Panc1 (cell line): Measurements from ENCODE around the gene FLII. TPM values are rescaled to one million over a fixed set of nuclear protein-coding genes. Genes with fewer than 3 reads are reported as not detected.

ENCODE experiments used
- ATAC-seq: fragments of 200-7000 bp; cut with Tn5 transposase; 2 replicates; pipeline ENCODE4 v1.9.1; 2020; ENCODE audit warnings: mild to moderate bottlenecking, moderate library complexity
- BruUV-seq: library from RNA; stranded (reverse); fragments of 400-500 nt; replicated peaks from 2 replicates; lab custom pipeline; 2021; lab: Mats Ljungman, UMichigan
- CTCF ChIA-PET: fragments of 300-600 bp; sonication (Branson Sonifier 250); formaldehyde crosslinking; loops from one replicate; lab custom pipeline; 2022; ENCODE audit warnings: antibody characterized with exemption; lab: Charles Lee
- POLR2A ChIA-PET: fragments of 300-600 bp; sonication (Branson Sonifier 250); formaldehyde crosslinking; loops from one replicate; lab custom pipeline; 2022; ENCODE audit warnings: antibody characterized with exemption; lab: Charles Lee
- DNase-seq: peaks from one replicate; pipeline ENCODE4 v3.0.0-alpha.2; 2010; ENCODE audit warnings: low read depth, low spot score
- H3K27ac ChIP-seq: 2 replicates; pipeline ENCODE4 v1.5.1; 2011; ENCODE audit warnings: mild to moderate bottlenecking, low read length, inconsistent platforms
- H3K27me3 ChIP-seq: fragments of 200-500 bp; sonication (Bioruptor generic); 2 replicates; pipeline ENCODE4 v1.6.0; 2014; ENCODE audit warnings: low read length, inconsistent platforms; ENCODE audit not compliant: control insufficient read depth, insufficient read depth
- H3K36me3 ChIP-seq: fragments of 200-500 bp; sonication (Bioruptor generic); 2 replicates; pipeline ENCODE4 v1.5.1; 2014; ENCODE audit warnings: inconsistent platforms, mild to moderate bottlenecking, low read length, moderate library complexity; ENCODE audit not compliant: control insufficient read depth, insufficient read depth
- H3K4me1 ChIP-seq: 2 replicates; pipeline ENCODE4 v1.5.1; 2011; ENCODE audit warnings: inconsistent platforms, mild to moderate bottlenecking, low read length, moderate library complexity; ENCODE audit not compliant: control insufficient read depth, insufficient read depth
- H3K4me3 ChIP-seq, 2 experiments: 2 replicates each; pipeline ENCODE4 v1.5.1; 2011 to 2012; ENCODE audit warnings: low read depth in 2 of 2, low read length in 2 of 2, mild to moderate bottlenecking in 2 of 2, inconsistent platforms in 1 of 2, moderate library complexity in 1 of 2
- H3K9me3 ChIP-seq: fragments of 200-500 bp; sonication (Bioruptor generic); 2 replicates; pipeline ENCODE4 v1.5.1; 2014; ENCODE audit warnings: low read depth, mild to moderate bottlenecking, inconsistent platforms, low read length, moderate library complexity; ENCODE audit not compliant: control insufficient read depth, insufficient read depth
- POLR2AphosphoS5 ChIP-seq: IDR thresholded peaks from 2 replicates; pipeline ENCODE4 v1.6.1; 2012; ENCODE audit warnings: mild to moderate bottlenecking, low read depth, low read length, moderate library complexity
- REST ChIP-seq, 2 experiments: IDR thresholded peaks; 2 replicates each; pipeline ENCODE4 v1.6.1; 2011 to 2012; ENCODE audit warnings: low read depth in 2 of 2, control low read depth in 1 of 2, low read length in 1 of 2, mild to moderate bottlenecking in 1 of 2, moderate library complexity in 1 of 2; ENCODE audit not compliant: insufficient read depth in 1 of 2
- SIN3A ChIP-seq: IDR thresholded peaks from 2 replicates; pipeline ENCODE4 v1.6.1; 2012; ENCODE audit warnings: low read depth, mild to moderate bottlenecking, low read length, moderate library complexity, borderline replicate concordance; ENCODE audit not compliant: insufficient read depth
- TCF7L2 ChIP-seq: IDR thresholded peaks from 2 replicates; pipeline ENCODE4 v1.6.1; 2011; ENCODE audit warnings: mild to moderate bottlenecking, low read depth, low read length, inconsistent platforms
- in situ Hi-C: cut with HindIII; loops from 2 replicates; pipeline ENCODE4 v1.10.0; 2016; ENCODE audit warnings: low sequenced_read_pairs, low pct_unique_long_range_greater_than_20kb
- intact Hi-C: fragments of 100-400 bp; cut with micrococcal nuclease; formaldehyde crosslinking; loops from one replicate; pipeline ENCODE4 v1.10.0; 2022; ENCODE audit not compliant: unreplicated experiment
- total RNA-seq: library from RNA; stranded (reverse); gene quantifications from one replicate; pipeline ENCODE4 v1.2.1, GENCODE V29; 2021; ENCODE audit not compliant: unreplicated experiment
- TF ChIP-seq, protein P1 (sequence below): fragments of 450-650 bp; IDR thresholded peaks from 2 replicates; pipeline ENCODE4 v1.5.1; 2017; ENCODE audit warnings: mild to moderate bottlenecking

Gene FLII
- total RNA-seq, 1 experiment from 2014 or later: 207 TPM

DNA sequence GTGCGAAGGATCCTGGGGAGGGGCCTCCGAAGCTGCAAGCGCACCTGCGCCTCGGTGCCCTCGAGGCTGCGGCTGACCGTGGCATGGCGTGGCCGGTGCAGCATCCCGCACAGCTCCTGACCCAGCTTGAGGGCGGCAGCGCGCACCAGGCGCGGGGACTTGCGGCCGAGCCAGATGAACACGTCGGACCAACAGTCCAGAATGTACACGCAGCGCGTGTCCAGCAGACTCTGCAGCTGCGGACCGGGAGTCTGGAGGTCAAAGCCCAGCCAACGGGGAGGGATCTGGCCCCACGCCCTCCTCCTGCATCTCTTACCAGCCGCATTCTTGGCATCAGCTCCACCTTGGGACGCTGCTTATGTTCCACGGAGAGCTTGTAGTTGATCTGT, 10.9 kb downstream of the FLII start:
- POLR2A ChIA-PET: interaction anchor here (1.0 kb wide), 1 partner anchor 9 kb away, joined by 3 read pairs; no protein-coding TSS in a partner anchor
- no peaks in the 10 kb centered on the region for H3K27me3 ChIP-seq
- ATAC-seq (peak; percentile 7; the same call in 1 of the 2 replicates), DNase-seq (no peak)
- H3K36me3 ChIP-seq: no peaks in the 10 kb centered on the region; the same call in 1 of the 2 replicates
- no peaks in the 10 kb centered on the region for H3K4me1 ChIP-seq
- TF ChIP-seq TCF7L2 (no peak), REST (IDR thresholded peaks at IDR 0.05; ENCODE audit: insufficient read depth in 1 of 2, low read depth in 2 of 2, low read length in 1 of 2) (no peak), POLR2AphosphoS5 (no peak), SIN3A (no peak)
- TF ChIP-seq, protein P1, sequence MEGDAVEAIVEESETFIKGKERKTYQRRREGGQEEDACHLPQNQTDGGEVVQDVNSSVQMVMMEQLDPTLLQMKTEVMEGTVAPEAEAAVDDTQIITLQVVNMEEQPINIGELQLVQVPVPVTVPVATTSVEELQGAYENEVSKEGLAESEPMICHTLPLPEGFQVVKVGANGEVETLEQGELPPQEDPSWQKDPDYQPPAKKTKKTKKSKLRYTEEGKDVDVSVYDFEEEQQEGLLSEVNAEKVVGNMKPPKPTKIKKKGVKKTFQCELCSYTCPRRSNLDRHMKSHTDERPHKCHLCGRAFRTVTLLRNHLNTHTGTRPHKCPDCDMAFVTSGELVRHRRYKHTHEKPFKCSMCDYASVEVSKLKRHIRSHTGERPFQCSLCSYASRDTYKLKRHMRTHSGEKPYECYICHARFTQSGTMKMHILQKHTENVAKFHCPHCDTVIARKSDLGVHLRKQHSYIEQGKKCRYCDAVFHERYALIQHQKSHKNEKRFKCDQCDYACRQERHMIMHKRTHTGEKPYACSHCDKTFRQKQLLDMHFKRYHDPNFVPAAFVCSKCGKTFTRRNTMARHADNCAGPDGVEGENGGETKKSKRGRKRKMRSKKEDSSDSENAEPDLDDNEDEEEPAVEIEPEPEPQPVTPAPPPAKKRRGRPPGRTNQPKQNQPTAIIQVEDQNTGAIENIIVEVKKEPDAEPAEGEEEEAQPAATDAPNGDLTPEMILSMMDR: no peak
- H3K9me3 ChIP-seq: no peaks in the 10 kb centered on the region
- BruUV-seq: no TSS peak
- CTCF ChIA-PET: no interaction called here
- H3K4me3 ChIP-seq: no peak overlapping the region
- no peak overlapping the region for H3K27ac ChIP-seq
- intact Hi-C loops: no loop called here
- in situ Hi-C loops: no loop called here

DNA sequence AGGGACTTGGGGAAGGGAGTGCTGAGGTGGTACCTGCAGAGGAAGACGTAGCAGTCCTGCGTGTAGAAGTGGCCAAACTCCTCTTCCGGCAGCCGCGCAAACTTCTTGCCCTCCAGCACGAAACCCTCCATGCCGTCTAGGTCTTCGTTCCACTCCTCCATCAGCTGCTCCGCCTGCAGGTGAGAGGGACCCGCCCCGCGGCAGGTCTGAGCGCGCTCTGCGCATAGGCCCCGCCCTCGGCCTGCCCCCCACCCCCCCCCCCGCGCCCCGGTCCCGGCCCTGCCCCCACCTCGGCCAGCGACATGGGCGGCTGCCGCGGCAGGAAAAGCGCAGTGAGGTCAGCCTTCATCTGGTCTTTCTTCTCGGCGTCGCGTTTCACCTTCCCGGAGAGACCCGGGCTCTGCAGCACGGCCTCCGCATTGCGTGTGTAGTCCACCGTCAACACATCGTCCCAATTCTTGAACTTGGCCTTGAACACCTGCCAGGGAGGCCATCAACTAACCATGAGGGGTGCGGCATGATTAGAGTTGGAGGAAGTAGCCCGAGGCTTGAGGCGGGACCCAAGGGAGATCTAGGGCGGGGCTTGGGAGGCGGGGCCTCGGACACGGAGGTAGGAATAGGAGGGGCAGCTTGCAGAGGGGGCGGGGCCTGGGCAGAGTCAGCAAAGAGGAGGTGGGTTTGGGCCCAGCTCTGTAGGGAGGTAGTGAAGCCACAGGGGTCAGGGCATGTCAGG, 11.5 kb downstream of the FLII start:
- in situ Hi-C loops: no loop called here

More for the DNA sequence above, 11.5 kb downstream of the FLII start:
- Histone ChIP-seq H3K27me3 (no peaks in the 10 kb centered on the region), H3K9me3 (no peaks in the 10 kb centered on the region), H3K27ac (no peak overlapping the region), H3K36me3 (no peaks in the 10 kb centered on the region; the same call in 1 of the 2 replicates), H3K4me1 (no peaks in the 10 kb centered on the region), H3K4me3 (no peak overlapping the region)
- ChIA-PET POLR2A (interaction anchor here (1.0 kb wide), 1 partner anchor 10 kb away, joined by 3 read pairs; no protein-coding TSS in a partner anchor), CTCF (no interaction called here)
- BruUV-seq: no TSS peak
- no peak for DNase-seq
- ATAC-seq: peak; percentile 66
- intact Hi-C loops: no loop called here
- TF ChIP-seq POLR2AphosphoS5 (no peak), SIN3A (no peak), TCF7L2 (no peak), REST (IDR thresholded peaks at IDR 0.05; ENCODE audit: insufficient read depth in 1 of 2, low read depth in 2 of 2, low read length in 1 of 2) (no peak)
- TF ChIP-seq, protein P1: no peak
